ENCODE results near the gene ADCY2. TPM values are rescaled to one million over a fixed set of nuclear protein-coding genes. Genes with fewer than 3 reads are reported as not detected.

Gene ADCY2
- total and polyA plus RNA-seq, 4 donors = 25.4 to 145 (median 71.1) TPM

DNA sequence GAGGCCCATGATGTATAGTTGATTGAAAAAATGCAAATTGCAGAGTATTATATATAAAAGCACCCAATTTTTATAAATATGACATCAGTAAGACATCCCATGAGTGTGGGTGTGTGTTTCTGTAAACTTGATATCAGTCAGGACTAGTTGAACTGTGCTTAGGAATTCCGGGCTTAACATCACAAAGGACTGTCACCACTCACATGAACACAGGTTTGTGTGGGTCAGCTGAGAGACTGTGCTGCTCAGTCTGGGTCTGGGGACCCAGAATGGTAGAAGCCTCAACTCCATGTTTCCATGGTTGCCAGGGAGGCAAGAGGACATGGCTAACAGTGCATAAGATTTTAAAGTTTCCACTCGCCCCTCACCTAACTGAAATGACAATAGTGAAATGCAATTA, 120.3 kb downstream of the ADCY2 start:
- no peak overlapping the region for H3K4me3 ChIP-seq (ENCODE audit: low read depth, low read length)
- DNase-seq (ENCODE audit: low read depth in 4 of 6, low spot score in 6 of 6) = no peak
- H3K9me3 ChIP-seq (ENCODE audit: control insufficient read depth, insufficient read depth, low read length) = no peaks in the 10 kb centered on the region
- H3K4me1 ChIP-seq (ENCODE audit: control insufficient read depth, insufficient read depth, low read length) = no peaks in the 10 kb centered on the region
- H3K27me3 ChIP-seq (ENCODE audit: control insufficient read depth, insufficient read depth, low read length) = no peaks in the 10 kb centered on the region
- H3K27ac ChIP-seq (ENCODE audit: low read depth, low read length) = no peak overlapping the region
- 80% methylated on average over 1 of the region's 2 CpGs for WGBS (ENCODE audit: insufficient coverage)
- peaks cover 8% of the 10 kb centered on the region for H3K36me3 ChIP-seq (ENCODE audit: control insufficient read depth, insufficient read depth, low read length)

- H3K9me3 ChIP-seq (ENCODE audit: control insufficient read depth, insufficient read depth, low read length) = no peaks in the 10 kb centered on the region
- H3K27me3 ChIP-seq (ENCODE audit: control insufficient read depth, insufficient read depth, low read length) = no peaks in the 10 kb centered on the region
- no peak overlapping the region for H3K4me3 ChIP-seq (ENCODE audit: low read depth, low read length)
- H3K36me3 ChIP-seq (ENCODE audit: control insufficient read depth, insufficient read depth, low read length) = peaks cover 8% of the 10 kb centered on the region
- H3K4me1 ChIP-seq (ENCODE audit: control insufficient read depth, insufficient read depth, low read length) = no peaks in the 10 kb centered on the region
- no peak overlapping the region for H3K27ac ChIP-seq (ENCODE audit: low read depth, low read length)
- no peak for DNase-seq (ENCODE audit: low read depth in 4 of 6, low spot score in 6 of 6)
- 100% methylated on average over 2 of the region's 3 CpGs for WGBS (ENCODE audit: insufficient coverage)
These were observed 121.1 kb downstream of the ADCY2 start for GRCh38 chr5:7517006-7517405.

GRCh38 chr5:7518947-7519560, 123.1 kb downstream of the ADCY2 start:
- Histone ChIP-seq H3K4me3 (ENCODE audit: low read depth, low read length) (no peak overlapping the region), H3K27ac (ENCODE audit: low read depth, low read length) (no peak overlapping the region), H3K27me3 (ENCODE audit: control insufficient read depth, insufficient read depth, low read length) (no peaks in the 10 kb centered on the region), H3K4me1 (ENCODE audit: control insufficient read depth, insufficient read depth, low read length) (no peaks in the 10 kb centered on the region), H3K36me3 (ENCODE audit: control insufficient read depth, insufficient read depth, low read length) (peaks cover 4% of the 10 kb centered on the region), H3K9me3 (ENCODE audit: control insufficient read depth, insufficient read depth, low read length) (no peaks in the 10 kb centered on the region)
- 72% methylated on average over 8 of the region's 11 CpGs for WGBS (ENCODE audit: insufficient coverage)
- DNase-seq (ENCODE audit: low read depth in 4 of 6, low spot score in 6 of 6) = no peak

DNA sequence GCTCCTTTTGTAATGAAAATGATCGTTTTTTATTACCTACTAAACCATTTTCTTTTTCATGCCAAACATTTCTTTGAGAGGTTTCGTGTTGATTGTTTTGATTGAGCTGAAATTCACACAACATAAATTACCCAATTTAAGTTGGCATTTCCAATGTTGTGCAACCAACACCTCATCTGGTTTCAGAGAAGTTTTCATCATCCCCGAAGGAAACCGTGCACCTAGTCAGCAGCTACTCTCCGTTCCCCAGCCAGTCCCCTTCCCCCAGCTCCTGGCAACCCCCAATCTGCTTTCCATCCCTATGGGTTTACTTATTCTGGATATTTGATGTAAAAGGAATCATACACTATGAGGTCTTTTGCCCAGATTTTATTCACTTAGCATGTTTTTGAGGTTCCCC, 123.6 kb downstream of the ADCY2 start:
- no peak for DNase-seq (ENCODE audit: low read depth in 4 of 6, low spot score in 6 of 6)
- H3K4me1 ChIP-seq (ENCODE audit: control insufficient read depth, insufficient read depth, low read length) = no peaks in the 10 kb centered on the region
- no CpG with 5 or more reads among the region's 5 CpGs for WGBS (ENCODE audit: insufficient coverage)
- no peaks in the 10 kb centered on the region for H3K9me3 ChIP-seq (ENCODE audit: control insufficient read depth, insufficient read depth, low read length)
- H3K27me3 ChIP-seq (ENCODE audit: control insufficient read depth, insufficient read depth, low read length) = no peaks in the 10 kb centered on the region
- no peak overlapping the region for H3K27ac ChIP-seq (ENCODE audit: low read depth, low read length)
- no peak overlapping the region for H3K4me3 ChIP-seq (ENCODE audit: low read depth, low read length)
- H3K36me3 ChIP-seq (ENCODE audit: control insufficient read depth, insufficient read depth, low read length) = peaks cover 4% of the 10 kb centered on the region

DNA sequence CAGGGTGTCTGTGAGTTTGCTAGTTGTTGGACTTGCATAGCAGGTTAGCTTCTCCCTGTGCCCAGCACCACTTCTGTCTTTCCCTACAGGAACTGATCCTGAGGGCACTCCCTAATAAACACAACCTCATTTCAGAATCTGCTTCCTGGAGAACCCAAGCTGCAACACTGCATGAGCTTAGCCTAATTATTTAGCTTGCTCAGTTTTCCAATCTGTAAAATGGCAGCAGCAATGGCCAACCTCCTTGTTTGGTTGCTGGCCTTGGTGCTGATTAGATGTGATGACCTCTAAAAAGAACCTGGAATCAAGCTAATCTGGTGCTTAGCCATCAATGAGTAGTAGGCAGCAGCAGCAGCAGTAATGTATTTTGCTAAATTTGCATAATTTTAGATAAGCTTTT, 133.9 kb downstream of the ADCY2 start:
- H3K27ac ChIP-seq (ENCODE audit: low read depth, low read length) = no peak overlapping the region
- no peak for DNase-seq (ENCODE audit: low read depth in 4 of 6, low spot score in 6 of 6)
- no peaks in the 10 kb centered on the region for H3K4me1 ChIP-seq (ENCODE audit: control insufficient read depth, insufficient read depth, low read length)
- no peak overlapping the region for H3K4me3 ChIP-seq (ENCODE audit: low read depth, low read length)
- no peaks in the 10 kb centered on the region for H3K27me3 ChIP-seq (ENCODE audit: control insufficient read depth, insufficient read depth, low read length)
- no peaks in the 10 kb centered on the region for H3K9me3 ChIP-seq (ENCODE audit: control insufficient read depth, insufficient read depth, low read length)
- H3K36me3 ChIP-seq (ENCODE audit: control insufficient read depth, insufficient read depth, low read length) = peaks cover 3% of the 10 kb centered on the region

GRCh38 chr5:7533941-7534340, 138.0 kb downstream of the ADCY2 start:
- Histone ChIP-seq H3K4me1 (ENCODE audit: control insufficient read depth, insufficient read depth, low read length) (no peaks in the 10 kb centered on the region), H3K27ac (ENCODE audit: low read depth, low read length) (no peak overlapping the region), H3K9me3 (ENCODE audit: control insufficient read depth, insufficient read depth, low read length) (no peaks in the 10 kb centered on the region), H3K36me3 (ENCODE audit: control insufficient read depth, insufficient read depth, low read length) (peaks cover 3% of the 10 kb centered on the region), H3K4me3 (ENCODE audit: low read depth, low read length) (no peak overlapping the region), H3K27me3 (ENCODE audit: control insufficient read depth, insufficient read depth, low read length) (no peaks in the 10 kb centered on the region)
- 92% methylated on average over 1 of the region's 1 CpG for WGBS (ENCODE audit: insufficient coverage)
- DNase-seq (ENCODE audit: low read depth in 4 of 6, low spot score in 6 of 6) = no peak

DNA sequence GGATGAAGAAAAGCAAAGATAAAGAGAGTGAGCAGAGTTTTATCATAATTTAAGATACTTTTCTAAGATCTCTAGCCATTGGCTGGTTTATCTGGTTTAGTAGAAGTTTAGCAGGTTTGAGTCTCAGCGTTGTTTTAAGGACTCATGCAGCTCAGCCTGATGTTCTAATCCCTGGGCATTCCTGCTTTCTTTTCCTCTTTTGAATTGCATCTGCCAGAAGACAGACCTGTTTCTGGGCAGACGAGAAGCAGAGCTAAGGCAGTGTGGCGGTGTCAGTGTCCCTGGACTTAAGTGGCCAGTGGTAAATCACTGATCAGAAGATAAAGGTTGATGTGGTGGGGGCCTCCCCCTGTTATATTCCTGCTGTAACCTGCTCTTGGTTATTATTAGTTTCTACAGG, 138.6 kb downstream of the ADCY2 start:
- no peaks in the 10 kb centered on the region for H3K27me3 ChIP-seq (ENCODE audit: control insufficient read depth, insufficient read depth, low read length)
- 100% methylated on average over 3 of the region's 3 CpGs for WGBS (ENCODE audit: insufficient coverage)
- H3K4me1 ChIP-seq (ENCODE audit: control insufficient read depth, insufficient read depth, low read length) = no peaks in the 10 kb centered on the region
- H3K9me3 ChIP-seq (ENCODE audit: control insufficient read depth, insufficient read depth, low read length) = no peaks in the 10 kb centered on the region
- no peak overlapping the region for H3K27ac ChIP-seq (ENCODE audit: low read depth, low read length)
- DNase-seq (ENCODE audit: low read depth in 4 of 6, low spot score in 6 of 6) = no peak
- no peak overlapping the region for H3K4me3 ChIP-seq (ENCODE audit: low read depth, low read length)
- H3K36me3 ChIP-seq (ENCODE audit: control insufficient read depth, insufficient read depth, low read length) = peaks cover 3% of the 10 kb centered on the region

- H3K27ac ChIP-seq (ENCODE audit: low read depth, low read length) = no peak overlapping the region
- no peak for DNase-seq (ENCODE audit: low read depth in 4 of 6, low spot score in 6 of 6)
- no peaks in the 10 kb centered on the region for H3K27me3 ChIP-seq (ENCODE audit: control insufficient read depth, insufficient read depth, low read length)
- no peak overlapping the region for H3K4me3 ChIP-seq (ENCODE audit: low read depth, low read length)
- no peaks in the 10 kb centered on the region for H3K4me1 ChIP-seq (ENCODE audit: control insufficient read depth, insufficient read depth, low read length)
- 96% methylated on average over 2 of the region's 2 CpGs for WGBS (ENCODE audit: insufficient coverage)
- peaks cover 3% of the 10 kb centered on the region for H3K36me3 ChIP-seq (ENCODE audit: control insufficient read depth, insufficient read depth, low read length)
- no peaks in the 10 kb centered on the region for H3K9me3 ChIP-seq (ENCODE audit: control insufficient read depth, insufficient read depth, low read length)
These were observed 141.6 kb downstream of the ADCY2 start for GRCh38 chr5:7537573-7537972.

DNA sequence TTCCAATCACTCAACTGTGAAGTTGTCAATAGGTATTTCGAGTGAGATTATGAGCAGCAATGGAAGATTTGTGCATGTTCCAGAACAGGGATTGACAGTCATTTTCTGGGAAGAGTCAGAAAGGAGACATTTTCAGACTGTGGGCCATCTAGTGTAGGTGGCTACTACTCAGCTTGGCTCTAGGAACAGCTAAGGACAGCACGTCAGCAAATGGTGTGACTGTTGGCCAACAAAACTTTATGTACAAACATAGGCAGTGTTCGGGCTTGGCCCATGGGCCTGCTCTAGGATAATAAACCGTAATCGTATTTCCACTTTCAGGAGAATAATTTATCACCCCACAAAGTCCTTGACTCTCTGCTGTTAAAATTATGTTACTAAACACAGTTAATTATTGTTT, 143.6 kb downstream of the ADCY2 start:
- Histone ChIP-seq H3K9me3 (ENCODE audit: control insufficient read depth, insufficient read depth, low read length) (no peaks in the 10 kb centered on the region), H3K27me3 (ENCODE audit: control insufficient read depth, insufficient read depth, low read length) (no peaks in the 10 kb centered on the region), H3K4me1 (ENCODE audit: control insufficient read depth, insufficient read depth, low read length) (no peaks in the 10 kb centered on the region), H3K36me3 (ENCODE audit: control insufficient read depth, insufficient read depth, low read length) (peaks cover 3% of the 10 kb centered on the region), H3K4me3 (ENCODE audit: low read depth, low read length) (no peak overlapping the region), H3K27ac (ENCODE audit: low read depth, low read length) (no peak overlapping the region)
- DNase-seq (ENCODE audit: low read depth in 4 of 6, low spot score in 6 of 6) = no peak
- WGBS (ENCODE audit: insufficient coverage) = 76% methylated on average over 3 of the region's 5 CpGs

- peak in 1 of 6 donors; percentile 75 for DNase-seq (ENCODE audit: low read depth in 4 of 6, low spot score in 6 of 6)
- 82% methylated on average over 6 of the region's 9 CpGs for WGBS (ENCODE audit: insufficient coverage)
- Histone ChIP-seq H3K4me3 (ENCODE audit: low read depth, low read length) (no peak overlapping the region), H3K9me3 (ENCODE audit: control insufficient read depth, insufficient read depth, low read length) (no peaks in the 10 kb centered on the region), H3K27ac (ENCODE audit: low read depth, low read length) (no peak overlapping the region), H3K36me3 (ENCODE audit: control insufficient read depth, insufficient read depth, low read length) (peaks cover 3% of the 10 kb centered on the region), H3K27me3 (ENCODE audit: control insufficient read depth, insufficient read depth, low read length) (no peaks in the 10 kb centered on the region), H3K4me1 (ENCODE audit: control insufficient read depth, insufficient read depth, low read length) (peaks cover 3% of the 10 kb centered on the region)
These were observed 145.0 kb downstream of the ADCY2 start for GRCh38 chr5:7540736-7541485.
